NCI-H748 (cell line): ENCODE measurements around the gene CAPN13.

Experiments
- DNase-seq: peaks from one replicate; lab custom pipeline; 2025; ENCODE audit not compliant: unreplicated experiment; lab: John Stamatoyannopoulos, UW

Gene CAPN13

GRCh38 chr2:30764021-30764800 lies 43.0 kb downstream of the CAPN13 start:
- DNase-seq: no peak

- no peak for DNase-seq
Observed at GRCh38 chr2:30763151-30763660, 44.0 kb downstream of the CAPN13 start.

DNA sequence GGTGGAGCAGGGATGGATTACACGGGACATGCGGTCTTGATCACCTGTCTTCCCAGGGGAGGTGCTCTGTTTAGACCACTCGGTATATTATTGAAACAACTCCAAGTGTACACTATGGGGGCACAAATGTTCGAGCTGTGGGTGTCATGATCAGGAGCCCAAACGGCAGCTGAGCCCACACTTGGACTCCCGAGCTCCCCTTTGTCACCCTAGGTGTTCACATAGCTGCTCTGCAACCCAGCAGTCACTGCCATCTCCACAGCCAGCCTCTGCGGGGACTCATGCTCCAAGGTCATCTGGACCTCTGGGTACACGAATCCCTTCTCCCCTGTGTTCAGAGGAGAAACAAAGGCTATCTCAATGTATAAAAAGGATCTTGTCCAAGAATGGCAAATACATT lies 46.0 kb downstream of the CAPN13 start:
- DNase-seq: no peak

DNA sequence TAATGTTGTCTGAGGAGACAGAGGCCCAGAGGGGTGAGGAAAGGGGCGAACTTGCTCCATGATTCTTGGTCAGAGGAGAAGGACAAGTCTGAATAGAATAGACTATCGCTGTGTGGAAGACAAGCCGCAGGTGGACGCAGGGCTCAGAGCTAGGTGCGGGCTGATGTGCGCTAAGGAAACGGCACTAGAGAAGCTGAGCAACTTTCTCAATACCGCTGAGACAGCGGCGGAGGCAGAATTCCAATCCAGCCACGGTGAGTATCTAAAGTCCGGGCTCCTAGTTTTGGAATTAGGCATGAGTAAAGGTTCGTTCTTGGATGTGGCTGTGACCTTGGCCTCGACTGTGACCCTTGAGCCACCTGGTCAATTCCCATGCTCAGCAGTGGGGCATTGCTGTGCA lies 47.8 kb downstream of the CAPN13 start:
- no peak for DNase-seq

GRCh38 chr2:30758191-30758651 lies 49.0 kb downstream of the CAPN13 start:
- DNase-seq: no peak

- no peak for DNase-seq
Observed at GRCh38 chr2:30757749-30758148, 49.5 kb downstream of the CAPN13 start.

GRCh38 chr2:30756971-30757370 lies 50.3 kb downstream of the CAPN13 start:
- DNase-seq: no peak

GRCh38 chr2:30756051-30756719 lies 51.1 kb downstream of the CAPN13 start:
- DNase-seq: peak; percentile 23

DNA sequence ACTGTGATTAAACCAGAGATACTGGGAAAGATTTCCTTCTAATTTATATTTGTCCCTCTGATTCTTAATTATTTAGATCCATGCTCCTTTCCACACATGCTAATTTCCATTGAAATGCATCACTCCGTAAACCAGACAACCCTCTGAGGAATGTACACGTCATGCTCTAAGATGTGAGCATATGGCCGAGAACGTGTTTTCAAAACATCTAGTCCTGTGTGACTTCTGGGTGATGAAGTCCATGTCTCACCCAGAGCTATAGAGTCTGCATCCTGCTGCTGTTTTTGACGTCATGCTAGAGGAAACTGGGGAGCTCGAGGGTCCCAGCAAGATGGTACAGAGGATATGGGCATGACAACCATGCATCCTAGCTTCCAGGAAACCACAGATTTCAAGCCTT lies 53.6 kb downstream of the CAPN13 start:
- no peak for DNase-seq

- DNase-seq: no peak
Observed at GRCh38 chr2:30752811-30753210, 54.4 kb downstream of the CAPN13 start.

DNA sequence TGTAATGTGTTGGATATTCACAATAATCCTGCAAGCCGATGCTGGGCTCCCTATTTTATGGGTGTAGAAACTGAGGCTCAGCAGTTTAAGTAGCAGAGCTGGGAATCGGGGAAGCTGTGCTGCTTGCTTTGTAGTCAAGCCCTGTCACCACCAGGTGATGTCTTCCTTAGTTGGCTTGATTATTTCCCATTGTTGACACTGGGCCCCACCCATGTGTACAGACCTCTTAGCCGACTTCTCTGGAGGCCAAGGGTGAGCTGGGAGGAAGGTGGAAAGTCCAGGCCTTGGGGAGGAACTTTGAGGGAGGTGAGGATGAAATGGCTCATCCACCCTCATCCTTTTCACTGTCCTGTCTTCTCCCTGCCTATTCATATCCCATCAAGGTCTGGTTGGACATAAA lies 60.0 kb downstream of the CAPN13 start:
- peak; percentile 12 for DNase-seq

GRCh38 chr2:30744823-30745222 lies 62.4 kb downstream of the CAPN13 start:
- no peak for DNase-seq

GRCh38 chr2:30741576-30741975 lies 65.7 kb downstream of the CAPN13 start:
- no peak for DNase-seq

GRCh38 chr2:30738141-30738911 lies 68.9 kb downstream of the CAPN13 start:
- DNase-seq: no peak

DNA sequence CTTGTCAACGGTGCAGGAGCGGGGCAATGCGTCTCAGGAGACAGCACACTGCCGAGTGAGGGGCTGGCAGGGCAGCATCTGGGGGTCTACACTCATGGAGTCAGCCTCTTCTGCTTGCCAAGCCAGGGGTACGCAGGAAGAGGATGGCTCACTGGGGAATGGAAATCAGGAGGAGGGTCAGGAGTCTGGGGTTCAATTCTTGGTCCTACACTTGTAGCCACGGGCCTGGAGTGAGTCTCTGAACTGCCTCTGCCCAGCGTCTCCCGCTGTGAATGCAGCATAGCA lies 70.0 kb downstream of the CAPN13 start:
- DNase-seq: no peak

GRCh38 chr2:30736461-30737325 lies 70.6 kb downstream of the CAPN13 start:
- peak; percentile 76 for DNase-seq

GRCh38 chr2:30733876-30734520 lies 73.2 kb downstream of the CAPN13 start:
- DNase-seq: no peak

GRCh38 chr2:30732876-30733275 lies 74.4 kb downstream of the CAPN13 start:
- no peak for DNase-seq

GRCh38 chr2:30732376-30732775 lies 74.9 kb downstream of the CAPN13 start:
- no peak for DNase-seq

DNA sequence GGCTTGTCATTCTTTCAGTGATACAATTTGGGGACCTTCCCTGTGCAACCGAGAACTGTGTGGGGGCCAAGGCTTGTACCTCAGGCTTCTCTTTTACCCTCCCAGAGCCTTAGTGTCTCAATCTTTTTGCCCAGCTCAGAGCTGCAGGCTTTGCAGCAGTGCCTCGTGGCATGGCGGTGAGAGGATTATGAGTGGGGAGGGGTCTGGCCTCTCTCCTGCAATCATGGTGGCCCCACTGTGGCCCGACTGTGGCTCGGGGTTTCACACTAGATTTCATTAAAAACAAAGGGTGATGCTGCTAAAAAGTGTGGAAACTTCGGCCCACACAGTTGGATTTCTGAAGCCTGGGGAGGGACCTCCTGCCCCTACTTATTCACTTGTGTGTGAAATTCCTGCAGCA lies 75.5 kb downstream of the CAPN13 start:
- DNase-seq: no peak
